Hepatocyte (in vitro differentiated cells): ENCODE results near the gene TIGD3. TPM values are rescaled to one million over a fixed set of nuclear protein-coding genes. Genes with fewer than 3 reads are reported as not detected.

Experiments used
- DNase-seq: peaks from one replicate; pipeline ENCODE4 v3.0.0-alpha.2; 2016; ENCODE audit warnings: low spot score
- H2AFZ ChIP-seq: fragments of 200-600 bp; sonication (generic); 2 replicates; pipeline ENCODE4 v1.6.0; 2016; ENCODE audit warnings: antibody characterized with exemption, mild to moderate bottlenecking
- H3K27ac ChIP-seq: fragments of 200-600 bp; sonication (generic); 2 replicates; pipeline ENCODE4 v1.5.1; 2016; ENCODE audit warnings: mild to moderate bottlenecking
- H3K27me3 ChIP-seq: fragments of 200-600 bp; sonication (generic); 2 replicates; pipeline ENCODE4 v1.6.1; 2016
- H3K36me3 ChIP-seq: fragments of 200-600 bp; sonication (generic); replicated peaks from 2 replicates; pipeline ENCODE4 v1.5.1; 2016; ENCODE audit warnings: low read depth; ENCODE audit not compliant: insufficient read depth
- H3K4me1 ChIP-seq: fragments of 200-600 bp; sonication (generic); 2 replicates; pipeline ENCODE4 v1.5.1; 2016; ENCODE audit warnings: mild to moderate bottlenecking, moderate library complexity; ENCODE audit not compliant: insufficient read depth
- H3K4me2 ChIP-seq: fragments of 200-600 bp; sonication (generic); 2 replicates; pipeline ENCODE4 v1.6.0; 2016
- H3K4me3 ChIP-seq: fragments of 200-600 bp; sonication (generic); 2 replicates; pipeline ENCODE4 v1.5.1; 2016; ENCODE audit warnings: mild to moderate bottlenecking
- H3K79me2 ChIP-seq: fragments of 200-600 bp; sonication (generic); 2 replicates; pipeline ENCODE4 v1.6.0; 2017; ENCODE audit warnings: mild to moderate bottlenecking
- H3K9me2 ChIP-seq: fragments of 200-600 bp; sonication (generic); replicated peaks from 2 replicates; pipeline ENCODE4 v1.6.0; 2017; ENCODE audit warnings: mild to moderate bottlenecking; ENCODE audit not compliant: insufficient read depth
- H3K9me3 ChIP-seq: fragments of 200-600 bp; sonication (generic); 2 replicates; pipeline ENCODE4 v1.5.1; 2016; ENCODE audit warnings: low read depth, mild to moderate bottlenecking
- H4K20me1 ChIP-seq: fragments of 200-600 bp; sonication (generic); 2 replicates; pipeline ENCODE4 v1.6.0; 2016; ENCODE audit warnings: mild to moderate bottlenecking; ENCODE audit not compliant: insufficient read depth, poor library complexity, severe bottlenecking
- EZH2 ChIP-seq: fragments of 200-600 bp; sonication (generic); IDR thresholded peaks from 2 replicates; pipeline ENCODE4 v1.6.1; 2016; ENCODE audit warnings: antibody characterized with exemption, mild to moderate bottlenecking, borderline replicate concordance
- EZH2phosphoT487 ChIP-seq: fragments of 200-600 bp; sonication (generic); IDR thresholded peaks from one replicate; pipeline ENCODE4 v1.6.1; 2018; ENCODE audit warnings: antibody characterized with exemption, mild to moderate bottlenecking, low read depth, moderate library complexity; ENCODE audit not compliant: unreplicated experiment, severe bottlenecking
- WGBS: methylation state at CpG from one replicate; pipeline ENCODE4 v1.1.6; 2016; ENCODE audit warnings: low lambda C conversion rate; ENCODE audit errors: missing lambda C conversion rate; 5-methylcytosine and 5-hydroxymethylcytosine counted together
- polyA plus RNA-seq: library from polyadenylated mRNA; unstranded; fragments of >200 nt; fragmentation: Nextera tagmentation; extraction: Ambion mirVana; gene quantifications from 2 replicates; pipeline ENCODE4 v1.2.1, GENCODE V29; 2016
- total RNA-seq: library from RNA; depleted of rRNA; stranded (reverse); fragments of >200 nt; gene quantifications from 2 replicates; pipeline ENCODE4 v1.2.3, GENCODE V29; 2014
- TF ChIP-seq, protein P1 (sequence below): fragments of 200-600 bp; sonication (generic); IDR thresholded peaks from 2 replicates; pipeline ENCODE4 v1.5.1; 2016; ENCODE audit warnings: antibody characterized with exemption, mild to moderate bottlenecking; ENCODE audit not compliant: poor library complexity

The TIGD3 gene
- total and polyA plus RNA-seq, 2 experiments from 2014 or later: 1.7 to 2.0 TPM

- H3K9me2 ChIP-seq: no peaks in the 10 kb centered on the region
- no peaks in the 10 kb centered on the region for H3K27me3 ChIP-seq
- no peaks in the 10 kb centered on the region for H3K9me3 ChIP-seq
- H4K20me1 ChIP-seq: no peaks in the 10 kb centered on the region
- H3K36me3 ChIP-seq: no peaks in the 10 kb centered on the region
- no peak for DNase-seq
- TF ChIP-seq EZH2phosphoT487 (no peak), EZH2 (no peak)
- TF ChIP-seq, protein P1, sequence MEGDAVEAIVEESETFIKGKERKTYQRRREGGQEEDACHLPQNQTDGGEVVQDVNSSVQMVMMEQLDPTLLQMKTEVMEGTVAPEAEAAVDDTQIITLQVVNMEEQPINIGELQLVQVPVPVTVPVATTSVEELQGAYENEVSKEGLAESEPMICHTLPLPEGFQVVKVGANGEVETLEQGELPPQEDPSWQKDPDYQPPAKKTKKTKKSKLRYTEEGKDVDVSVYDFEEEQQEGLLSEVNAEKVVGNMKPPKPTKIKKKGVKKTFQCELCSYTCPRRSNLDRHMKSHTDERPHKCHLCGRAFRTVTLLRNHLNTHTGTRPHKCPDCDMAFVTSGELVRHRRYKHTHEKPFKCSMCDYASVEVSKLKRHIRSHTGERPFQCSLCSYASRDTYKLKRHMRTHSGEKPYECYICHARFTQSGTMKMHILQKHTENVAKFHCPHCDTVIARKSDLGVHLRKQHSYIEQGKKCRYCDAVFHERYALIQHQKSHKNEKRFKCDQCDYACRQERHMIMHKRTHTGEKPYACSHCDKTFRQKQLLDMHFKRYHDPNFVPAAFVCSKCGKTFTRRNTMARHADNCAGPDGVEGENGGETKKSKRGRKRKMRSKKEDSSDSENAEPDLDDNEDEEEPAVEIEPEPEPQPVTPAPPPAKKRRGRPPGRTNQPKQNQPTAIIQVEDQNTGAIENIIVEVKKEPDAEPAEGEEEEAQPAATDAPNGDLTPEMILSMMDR: no peak
- no peak overlapping the region for H3K4me2 ChIP-seq
- peak overlapping the region; percentile 43 for H3K27ac ChIP-seq
- peaks cover 26% of the 10 kb centered on the region for H3K79me2 ChIP-seq
- no peak overlapping the region for H2AFZ ChIP-seq
- 67% methylated on average over 7 of the region's 7 CpGs for WGBS
- H3K4me3 ChIP-seq: no peak overlapping the region
- H3K4me1 ChIP-seq: peaks cover 56% of the 10 kb centered on the region
Measured at GRCh38 chr11:65308281-65308891, 46.2 kb upstream of the TIGD3 start.

GRCh38 chr11:65309006-65309405 is 45.5 kb upstream of the TIGD3 start:
- Histone ChIP-seq H3K9me2 (no peaks in the 10 kb centered on the region), H3K4me1 (peaks cover 62% of the 10 kb centered on the region), H3K27me3 (no peaks in the 10 kb centered on the region), H3K4me3 (no peak overlapping the region), H3K27ac (no peak overlapping the region), H3K79me2 (peaks cover 29% of the 10 kb centered on the region), H4K20me1 (no peaks in the 10 kb centered on the region), H3K36me3 (no peaks in the 10 kb centered on the region), H2AFZ (no peak overlapping the region), H3K9me3 (no peaks in the 10 kb centered on the region), H3K4me2 (no peak overlapping the region)
- no peak for DNase-seq
- WGBS: 87% methylated on average over 5 of the region's 5 CpGs
- TF ChIP-seq, protein P1: no peak
- no peak for TF ChIP-seq EZH2

DNA sequence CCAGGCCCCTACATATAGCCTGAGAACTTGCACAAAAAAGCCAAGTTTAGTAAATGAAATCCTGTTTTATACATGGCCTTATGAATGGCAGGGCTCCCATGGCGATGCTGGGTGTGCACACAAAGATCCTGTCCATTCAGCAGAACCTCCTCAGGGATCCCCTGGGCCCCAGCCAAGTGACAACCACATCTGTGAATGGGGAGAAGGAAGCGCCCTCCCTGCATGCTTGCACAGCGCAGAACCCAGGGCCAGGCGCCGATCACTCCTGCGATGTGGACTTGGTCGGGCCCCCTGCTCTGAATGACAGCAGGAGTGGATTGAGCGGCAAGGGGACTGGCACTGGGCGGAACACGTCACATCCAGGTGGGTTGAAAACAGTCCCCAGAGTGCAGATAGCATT is 44.3 kb upstream of the TIGD3 start:
- Histone ChIP-seq H3K4me3 (no peak overlapping the region), H3K27me3 (no peaks in the 10 kb centered on the region), H3K4me2 (no peak overlapping the region), H3K27ac (no peak overlapping the region), H3K4me1 (peaks cover 53% of the 10 kb centered on the region), H3K36me3 (no peaks in the 10 kb centered on the region), H2AFZ (no peak overlapping the region), H3K9me3 (no peaks in the 10 kb centered on the region), H3K9me2 (no peaks in the 10 kb centered on the region), H3K79me2 (peaks cover 34% of the 10 kb centered on the region), H4K20me1 (no peaks in the 10 kb centered on the region)
- no peak for DNase-seq
- WGBS: 81% methylated on average over 10 of the region's 10 CpGs
- no peak for TF ChIP-seq EZH2
- TF ChIP-seq, protein P1: no peak
- TF ChIP-seq EZH2phosphoT487: no peak

DNA sequence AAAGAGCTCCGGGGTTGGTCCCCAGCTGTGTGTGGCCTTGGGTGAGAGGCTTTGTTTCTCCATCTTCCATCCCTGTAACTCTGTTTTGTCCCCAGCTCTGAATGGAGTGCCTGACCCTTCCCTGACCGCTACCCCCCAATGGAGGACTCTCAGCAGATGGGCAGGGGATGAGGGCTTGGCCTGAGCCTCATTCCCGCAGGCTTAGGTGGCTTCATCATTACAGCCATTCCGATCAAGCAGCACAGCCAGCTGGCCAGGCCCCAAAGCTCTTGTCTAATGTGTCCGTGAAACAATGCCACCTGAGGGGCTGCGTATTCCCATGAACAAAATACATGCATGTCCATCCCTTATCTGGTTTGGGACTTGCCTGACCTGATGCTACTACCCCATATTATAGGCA is 43.8 kb upstream of the TIGD3 start:
- no peak for TF ChIP-seq EZH2
- TF ChIP-seq EZH2phosphoT487: no peak
- TF ChIP-seq, protein P1: no peak
- no peaks in the 10 kb centered on the region for H3K9me2 ChIP-seq
- no peaks in the 10 kb centered on the region for H3K36me3 ChIP-seq
- peaks cover 48% of the 10 kb centered on the region for H3K4me1 ChIP-seq
- no peak overlapping the region for H3K4me3 ChIP-seq
- H3K79me2 ChIP-seq: peaks cover 37% of the 10 kb centered on the region
- DNase-seq: no peak
- 62% methylated on average over 6 of the region's 6 CpGs for WGBS
- no peak overlapping the region for H3K27ac ChIP-seq
- H3K4me2 ChIP-seq: no peak overlapping the region
- H3K27me3 ChIP-seq: no peaks in the 10 kb centered on the region
- H3K9me3 ChIP-seq: no peaks in the 10 kb centered on the region
- H4K20me1 ChIP-seq: peaks cover under 1% of the 10 kb centered on the region
- no peak overlapping the region for H2AFZ ChIP-seq
